Measurements from ENCODE around the gene TENM4.

TENM4 gene

DNA sequence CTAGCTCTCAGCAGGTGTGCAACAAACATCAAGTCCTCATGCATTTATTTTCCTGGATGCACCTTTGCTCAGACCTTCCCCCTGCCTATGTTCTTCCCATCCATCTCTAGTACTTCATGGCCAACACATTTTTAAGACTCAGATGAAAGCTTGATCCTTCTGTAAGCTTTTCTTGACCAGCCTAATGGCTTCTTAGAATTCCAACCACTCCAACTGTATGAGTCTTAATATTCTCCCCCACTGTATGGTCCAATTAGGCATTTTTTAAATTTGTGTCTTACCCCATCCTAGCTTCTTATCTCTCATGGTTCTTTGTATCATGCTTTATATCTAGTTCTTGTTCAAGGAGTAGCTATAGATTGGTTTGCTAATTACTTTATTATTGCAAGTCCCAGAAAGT is 44.8 kb downstream of the TENM4 start:
- peaks cover 4% of the 10 kb centered on the region for H3K4me1 ChIP-seq (ENCODE audit: control insufficient read depth, insufficient read depth, low read length)
- no peak for TF ChIP-seq ZNF404 (tag by site-specific recombination; IDR thresholded peaks at IDR 0.05)
- TF ChIP-seq ZNF792 (tag by site-specific recombination; IDR thresholded peaks at IDR 0.05) = no peak
- no peak for TF ChIP-seq ZNF266 (tag by site-specific recombination; IDR thresholded peaks at IDR 0.05; ENCODE audit: low read depth)
- TF ChIP-seq ZNF211 (tag by site-specific recombination; IDR thresholded peaks at IDR 0.05; ENCODE audit: low read depth) = no peak
- no peak for TF ChIP-seq ZNF248 (tag by site-specific recombination; IDR thresholded peaks at IDR 0.05)
- no peak for TF ChIP-seq ZNF664 (tag by site-specific recombination; IDR thresholded peaks at IDR 0.05)
- no peak for TF ChIP-seq TCF7L2 (IDR thresholded peaks at IDR 0.05; ENCODE audit: borderline replicate concordance, low read depth, low read length)
- TF ChIP-seq ZNF596 (tag by site-specific recombination; IDR thresholded peaks at IDR 0.05) = no peak
- TF ChIP-seq ZNF37A (tag by site-specific recombination; IDR thresholded peaks at IDR 0.05) = no peak
- no peak for TF ChIP-seq ZNF701 (tag by site-specific recombination; IDR thresholded peaks at IDR 0.05)
- TF ChIP-seq ZNF169 (tag by site-specific recombination; IDR thresholded peaks at IDR 0.05) = no peak
- TF ChIP-seq WT1 (tag by site-specific recombination; IDR thresholded peaks at IDR 0.05) = no peak
- TF ChIP-seq ZNF10 (tag by site-specific recombination; IDR thresholded peaks at IDR 0.05) = no peak
- no peak for TF ChIP-seq YY1 (tag by site-specific recombination; IDR thresholded peaks at IDR 0.05)
- TF ChIP-seq ZNF837 (tag by site-specific recombination; IDR thresholded peaks at IDR 0.05) = no peak
- no peak for TF ChIP-seq ZNF629 (tag by site-specific recombination; IDR thresholded peaks at IDR 0.05)
- TF ChIP-seq ZNF544 (tag by site-specific recombination; IDR thresholded peaks at IDR 0.05) = no peak
- TF ChIP-seq ZNF274 (IDR thresholded peaks at IDR 0.05; ENCODE audit: low read length) = no peak
- TF ChIP-seq ZNF274 (tag by site-specific recombination; IDR thresholded peaks at IDR 0.05; ENCODE audit: borderline replicate concordance) = no peak
- H3K9me3 ChIP-seq (ENCODE audit: control insufficient read depth, insufficient read depth, low read depth, low read length) = no peaks in the 10 kb centered on the region
- no peak overlapping the region for H3K4me3 ChIP-seq (ENCODE audit: low read depth, low read length)
- POLR2A ChIA-PET = no interaction called here
- H3K27ac ChIP-seq (ENCODE audit: extremely low read depth, low read depth, low read length) = no peak overlapping the region
- CTCF ChIA-PET = interaction anchor here (0.9 to 2.4 kb wide), 2 partner anchors 95 to 98 kb away, joined by 3 to 10 read pairs; no protein-coding TSS in a partner anchor
- no peaks in the 10 kb centered on the region for H3K36me3 ChIP-seq (ENCODE audit: control insufficient read depth in 2 of 2, insufficient read depth in 1 of 2, low read length in 2 of 2)

DNA sequence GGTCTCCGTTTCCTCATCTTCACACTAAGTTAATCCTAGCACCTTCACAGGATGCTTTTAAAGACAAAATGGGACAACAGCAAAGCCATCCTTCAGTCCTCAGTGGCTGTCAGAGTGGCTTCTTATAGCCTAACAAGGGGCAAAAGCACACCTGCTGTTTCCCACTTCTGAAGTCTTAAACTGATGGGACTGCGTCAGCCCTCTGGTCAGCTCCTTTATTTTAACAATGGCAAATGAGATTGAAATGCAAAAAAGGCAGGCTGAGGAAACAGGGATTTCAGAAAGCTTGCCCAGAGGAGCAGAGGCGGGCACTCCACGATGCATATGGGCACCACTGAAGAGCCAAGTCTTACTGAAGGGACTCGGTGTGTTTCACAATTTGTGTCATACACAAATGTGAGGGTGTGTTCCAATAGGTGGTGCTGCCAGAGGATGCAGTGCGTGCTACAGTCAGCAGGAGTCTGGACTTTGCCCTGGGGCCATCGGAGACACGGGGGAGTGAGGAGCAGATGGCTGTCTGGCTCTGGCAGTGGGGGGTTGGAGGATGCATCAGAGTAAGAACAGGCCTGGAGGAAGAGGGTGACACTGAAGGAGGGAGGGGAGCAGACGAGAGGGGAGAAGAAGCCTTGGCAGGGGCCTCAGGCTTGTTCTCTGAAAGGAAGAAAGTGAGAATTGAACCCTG is 47.3 kb downstream of the TENM4 start:
- no peak overlapping the region for H3K27ac ChIP-seq (ENCODE audit: extremely low read depth, low read depth, low read length)
- ChIA-PET POLR2A (no interaction called here), CTCF (interaction anchor here (1.1 kb wide), 1 partner anchor 100 kb away, joined by 4 read pairs; no protein-coding TSS in a partner anchor)
- H3K9me3 ChIP-seq (ENCODE audit: control insufficient read depth, insufficient read depth, low read depth, low read length) = no peaks in the 10 kb centered on the region
- no peak overlapping the region for H3K4me3 ChIP-seq (ENCODE audit: low read depth, low read length)
- no peaks in the 10 kb centered on the region for H3K36me3 ChIP-seq (ENCODE audit: control insufficient read depth in 2 of 2, insufficient read depth in 1 of 2, low read length in 2 of 2)
- H3K4me1 ChIP-seq (ENCODE audit: control insufficient read depth, insufficient read depth, low read length) = no peaks in the 10 kb centered on the region
- TF ChIP-seq, protein P1, sequence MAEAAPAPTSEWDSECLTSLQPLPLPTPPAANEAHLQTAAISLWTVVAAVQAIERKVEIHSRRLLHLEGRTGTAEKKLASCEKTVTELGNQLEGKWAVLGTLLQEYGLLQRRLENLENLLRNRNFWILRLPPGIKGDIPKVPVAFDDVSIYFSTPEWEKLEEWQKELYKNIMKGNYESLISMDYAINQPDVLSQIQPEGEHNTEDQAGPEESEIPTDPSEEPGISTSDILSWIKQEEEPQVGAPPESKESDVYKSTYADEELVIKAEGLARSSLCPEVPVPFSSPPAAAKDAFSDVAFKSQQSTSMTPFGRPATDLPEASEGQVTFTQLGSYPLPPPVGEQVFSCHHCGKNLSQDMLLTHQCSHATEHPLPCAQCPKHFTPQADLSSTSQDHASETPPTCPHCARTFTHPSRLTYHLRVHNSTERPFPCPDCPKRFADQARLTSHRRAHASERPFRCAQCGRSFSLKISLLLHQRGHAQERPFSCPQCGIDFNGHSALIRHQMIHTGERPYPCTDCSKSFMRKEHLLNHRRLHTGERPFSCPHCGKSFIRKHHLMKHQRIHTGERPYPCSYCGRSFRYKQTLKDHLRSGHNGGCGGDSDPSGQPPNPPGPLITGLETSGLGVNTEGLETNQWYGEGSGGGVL (tag by site-specific recombination; IDR thresholded peaks at IDR 0.05) = peak; percentile 61
- no peak for TF ChIP-seq ZNF555 (tag by site-specific recombination; conservative IDR thresholded peaks at IDR 0.05)
- TF ChIP-seq ZIC2 (tag by site-specific recombination; IDR thresholded peaks at IDR 0.05) = peak; percentile 30; the same call in 1 of the 2 replicates
- no peak for TF ChIP-seq ZNF311 (tag by site-specific recombination; IDR thresholded peaks at IDR 0.05; ENCODE audit: borderline replicate concordance)
- no peak for TF ChIP-seq FEZF1 (tag by site-specific recombination; IDR thresholded peaks at IDR 0.05)
- TF ChIP-seq EGR2 (tag by site-specific recombination; IDR thresholded peaks at IDR 0.05; ENCODE audit: low read depth) = 0 out of 2 replicates have a peak, but pooled peaks have one; percentile 8
